TTC549 (cell line): Measurements from ENCODE around the gene GDI1.

Source experiments
- FAIRE-seq: peaks from 2 replicates; lab custom pipeline; 2012; peaks lifted over from hg19 to GRCh38; lab: Jason Lieb, UNC

The GDI1 gene

GRCh38 chrX:154409222-154409871 lies 27.6 kb upstream of the GDI1 start, which contains the start of gene DNASE1L1:
Gene DNASE1L1 (minus strand): TSS chrX:154409254. CDS start chrX:154405568, 3,686 bp downstream.
- FAIRE-seq, result no peak

- no peak for FAIRE-seq
Measured at GRCh38 chrX:154411981-154412340, 25.0 kb upstream of the GDI1 start.

- no peak for FAIRE-seq
Measured at GRCh38 chrX:154412468-154412867, 24.5 kb upstream of the GDI1 start.

GRCh38 chrX:154413142-154413541 lies 23.8 kb upstream of the GDI1 start:
- FAIRE-seq, result no peak

- FAIRE-seq, result no peak
Measured at GRCh38 chrX:154417157-154417556, 19.8 kb upstream of the GDI1 start.

- no peak for FAIRE-seq
Measured at GRCh38 chrX:154419189-154419588, 17.8 kb upstream of the GDI1 start.

- no peak for FAIRE-seq
Measured at GRCh38 chrX:154419688-154420401, 17.1 kb upstream of the GDI1 start.

- FAIRE-seq, result no peak
Measured at GRCh38 chrX:154420402-154420756, 16.6 kb upstream of the GDI1 start.

GRCh38 chrX:154426916-154427770 lies 9.8 kb upstream of the GDI1 start:
- no peak for FAIRE-seq

- no peak for FAIRE-seq
Measured at GRCh38 chrX:154428176-154429171, 8.5 kb upstream of the GDI1 start, which contains the start of gene ATP6AP1. Gene ATP6AP1 (plus strand): TSS chrX:154428677. CDS start chrX:154428693, 16 bp downstream.

GRCh38 chrX:154429711-154430110 lies 7.2 kb upstream of the GDI1 start:
- no peak for FAIRE-seq

GRCh38 chrX:154430479-154430878 lies 6.5 kb upstream of the GDI1 start:
- FAIRE-seq, result no peak

GRCh38 chrX:154430916-154431315 lies 6.0 kb upstream of the GDI1 start:
- no peak for FAIRE-seq

GRCh38 chrX:154431341-154431740 lies 5.6 kb upstream of the GDI1 start:
- no peak for FAIRE-seq

- no peak for FAIRE-seq
Measured at GRCh38 chrX:154432210-154432609, 4.7 kb upstream of the GDI1 start.

- FAIRE-seq, result no peak
Measured at GRCh38 chrX:154433605-154434004, 3.3 kb upstream of the GDI1 start.

GRCh38 chrX:154434394-154435168 lies 2.4 kb upstream of the GDI1 start:
- FAIRE-seq, result no peak

GRCh38 chrX:154435171-154435733 lies 1.7 kb upstream of the GDI1 start:
- no peak for FAIRE-seq

GRCh38 chrX:154436374-154436982 lies 476 bp upstream of the GDI1 start:
- no peak for FAIRE-seq
